Measurements from ENCODE around the gene PSME4. TPM values are rescaled to one million over a fixed set of nuclear protein-coding genes. Genes with fewer than 3 reads are reported as not detected.
A peak's percentile ranks its signal among the peaks of the same experiment; 100 is the strongest.

PSME4 gene
- total and polyA plus RNA-seq, 2 of the 13 experiments (the other 11 are each of a cell fraction or from before 2014, with no cell fraction given), result 52.1 to 77.8 TPM

DNA sequence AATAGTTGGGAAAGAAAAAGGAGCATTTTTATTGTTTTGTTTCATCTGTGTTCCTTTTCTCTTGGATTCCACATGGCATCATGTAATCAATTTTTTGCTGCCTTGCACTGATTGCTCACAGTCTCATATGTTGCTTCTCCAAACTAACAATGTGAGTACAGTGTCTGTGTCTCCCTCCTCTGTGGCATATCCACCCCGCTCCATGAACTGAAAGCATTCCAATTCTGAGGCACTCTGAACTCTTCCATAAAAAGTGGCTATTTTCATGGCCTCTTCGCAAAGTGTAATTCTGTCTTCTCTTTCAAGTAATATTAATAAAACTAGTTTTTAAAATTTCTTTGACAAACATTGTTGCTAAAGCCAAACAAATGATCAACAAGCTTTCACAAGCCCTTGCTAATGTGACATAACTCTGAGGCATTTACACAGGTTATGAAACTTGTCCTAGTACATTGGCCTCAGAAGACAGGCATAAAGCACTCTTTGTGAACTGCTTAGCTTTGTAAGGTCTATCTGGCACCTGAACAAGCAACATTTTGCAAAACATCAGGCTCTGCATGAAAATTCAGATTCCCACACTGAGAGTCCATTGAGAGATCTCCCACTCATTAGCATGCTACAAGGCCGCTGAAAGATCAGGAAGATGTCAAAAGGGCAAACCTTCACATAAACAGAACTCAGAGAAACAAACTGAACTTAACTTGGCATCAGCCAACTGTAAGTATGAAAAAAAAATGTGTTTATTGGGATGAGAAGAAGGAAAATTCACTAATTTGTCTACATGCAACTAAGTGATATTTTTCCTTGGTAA is 144.0 kb downstream of the PSME4 start (continued):
- TF ChIP-seq, protein P1, sequence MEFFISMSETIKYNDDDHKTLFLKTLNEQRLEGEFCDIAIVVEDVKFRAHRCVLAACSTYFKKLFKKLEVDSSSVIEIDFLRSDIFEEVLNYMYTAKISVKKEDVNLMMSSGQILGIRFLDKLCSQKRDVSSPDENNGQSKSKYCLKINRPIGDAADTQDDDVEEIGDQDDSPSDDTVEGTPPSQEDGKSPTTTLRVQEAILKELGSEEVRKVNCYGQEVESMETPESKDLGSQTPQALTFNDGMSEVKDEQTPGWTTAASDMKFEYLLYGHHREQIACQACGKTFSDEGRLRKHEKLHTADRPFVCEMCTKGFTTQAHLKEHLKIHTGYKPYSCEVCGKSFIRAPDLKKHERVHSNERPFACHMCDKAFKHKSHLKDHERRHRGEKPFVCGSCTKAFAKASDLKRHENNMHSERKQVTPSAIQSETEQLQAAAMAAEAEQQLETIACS (CRISPR knock-in tag; IDR thresholded peaks at IDR 0.05), result no peak
- TF ChIP-seq GLI4 (CRISPR knock-in tag; IDR thresholded peaks at IDR 0.05; ENCODE audit: borderline replicate concordance) (no peak), NFE2L2 (IDR thresholded peaks at IDR 0.05; ENCODE audit: low read length) (no peak), RAD21 (CRISPR knock-in tag; IDR thresholded peaks at IDR 0.05) (no peak; the same call in 1 of the 2 replicates), ZSCAN20 (CRISPR knock-in tag; IDR thresholded peaks at IDR 0.05; ENCODE audit: borderline replicate concordance) (no peak), ERF (CRISPR knock-in tag; IDR thresholded peaks at IDR 0.05) (peak; percentile 99), MAF1 (CRISPR knock-in tag; IDR thresholded peaks at IDR 0.05; ENCODE audit: borderline replicate concordance) (no peak), KLF6 (CRISPR knock-in tag; IDR thresholded peaks at IDR 0.05) (peak; percentile 82; the same call in 1 of the 2 replicates), MED13 (CRISPR knock-in tag; IDR thresholded peaks at IDR 0.05) (peak; percentile 95; the same call in 1 of the 2 replicates), TRIM24 (CRISPR knock-in tag; IDR thresholded peaks at IDR 0.05) (peak; percentile 86), GTF3A (CRISPR knock-in tag; conservative IDR thresholded peaks at IDR 0.05) (no peak)
- TF ChIP-seq, protein P2, sequence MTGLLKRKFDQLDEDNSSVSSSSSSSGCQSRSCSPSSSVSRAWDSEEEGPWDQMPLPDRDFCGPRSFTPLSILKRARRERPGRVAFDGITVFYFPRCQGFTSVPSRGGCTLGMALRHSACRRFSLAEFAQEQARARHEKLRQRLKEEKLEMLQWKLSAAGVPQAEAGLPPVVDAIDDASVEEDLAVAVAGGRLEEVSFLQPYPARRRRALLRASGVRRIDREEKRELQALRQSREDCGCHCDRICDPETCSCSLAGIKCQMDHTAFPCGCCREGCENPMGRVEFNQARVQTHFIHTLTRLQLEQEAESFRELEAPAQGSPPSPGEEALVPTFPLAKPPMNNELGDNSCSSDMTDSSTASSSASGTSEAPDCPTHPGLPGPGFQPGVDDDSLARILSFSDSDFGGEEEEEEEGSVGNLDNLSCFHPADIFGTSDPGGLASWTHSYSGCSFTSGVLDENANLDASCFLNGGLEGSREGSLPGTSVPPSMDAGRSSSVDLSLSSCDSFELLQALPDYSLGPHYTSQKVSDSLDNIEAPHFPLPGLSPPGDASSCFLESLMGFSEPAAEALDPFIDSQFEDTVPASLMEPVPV (CRISPR knock-in tag; IDR thresholded peaks at IDR 0.05), result peak; percentile 60

All from HepG2 (cell line).